ENCODE measurements around the gene NPRL2.

NPRL2 gene

DNA sequence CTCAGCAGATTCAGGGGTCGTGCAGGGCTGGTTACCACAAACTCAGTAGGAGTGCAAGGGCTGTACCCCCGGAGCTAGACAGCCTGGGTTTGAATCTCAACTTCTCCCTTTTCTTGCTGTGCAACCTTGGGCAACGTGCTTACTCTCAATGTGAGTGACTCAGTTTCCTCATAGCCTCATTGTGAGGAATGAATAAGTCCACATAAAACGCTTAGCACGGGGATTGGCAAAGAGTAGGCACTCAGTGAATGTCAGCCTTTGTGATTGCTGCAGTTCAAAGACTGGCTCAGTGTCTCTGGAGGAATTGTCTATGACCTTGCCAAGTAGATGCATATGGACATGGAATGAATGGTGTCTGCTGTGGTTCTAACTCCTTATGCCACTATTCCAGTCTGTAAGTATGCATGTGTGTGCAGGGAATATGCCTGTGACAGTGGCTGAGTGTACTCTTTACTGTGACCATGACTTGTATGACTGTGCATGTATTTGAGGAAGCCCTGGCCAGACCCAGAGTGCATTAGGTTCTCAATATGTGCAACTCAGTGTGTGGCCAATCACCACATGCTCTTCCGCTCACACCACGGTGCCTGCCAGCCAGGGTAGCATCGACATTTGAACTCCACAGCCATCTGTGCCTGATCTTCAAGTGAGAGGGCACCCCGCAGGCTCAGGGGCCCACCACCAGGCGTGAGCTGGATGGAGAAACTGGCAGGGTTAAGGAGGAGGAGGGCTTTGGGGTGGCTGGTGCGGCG lies 50.5 kb downstream of the NPRL2 start:
- TF ChIP-seq, protein P1, sequence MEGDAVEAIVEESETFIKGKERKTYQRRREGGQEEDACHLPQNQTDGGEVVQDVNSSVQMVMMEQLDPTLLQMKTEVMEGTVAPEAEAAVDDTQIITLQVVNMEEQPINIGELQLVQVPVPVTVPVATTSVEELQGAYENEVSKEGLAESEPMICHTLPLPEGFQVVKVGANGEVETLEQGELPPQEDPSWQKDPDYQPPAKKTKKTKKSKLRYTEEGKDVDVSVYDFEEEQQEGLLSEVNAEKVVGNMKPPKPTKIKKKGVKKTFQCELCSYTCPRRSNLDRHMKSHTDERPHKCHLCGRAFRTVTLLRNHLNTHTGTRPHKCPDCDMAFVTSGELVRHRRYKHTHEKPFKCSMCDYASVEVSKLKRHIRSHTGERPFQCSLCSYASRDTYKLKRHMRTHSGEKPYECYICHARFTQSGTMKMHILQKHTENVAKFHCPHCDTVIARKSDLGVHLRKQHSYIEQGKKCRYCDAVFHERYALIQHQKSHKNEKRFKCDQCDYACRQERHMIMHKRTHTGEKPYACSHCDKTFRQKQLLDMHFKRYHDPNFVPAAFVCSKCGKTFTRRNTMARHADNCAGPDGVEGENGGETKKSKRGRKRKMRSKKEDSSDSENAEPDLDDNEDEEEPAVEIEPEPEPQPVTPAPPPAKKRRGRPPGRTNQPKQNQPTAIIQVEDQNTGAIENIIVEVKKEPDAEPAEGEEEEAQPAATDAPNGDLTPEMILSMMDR (conservative IDR thresholded peaks at IDR 0.05) = no peak
- H3K27ac ChIP-seq = peak overlapping the region; percentile 90

DNA sequence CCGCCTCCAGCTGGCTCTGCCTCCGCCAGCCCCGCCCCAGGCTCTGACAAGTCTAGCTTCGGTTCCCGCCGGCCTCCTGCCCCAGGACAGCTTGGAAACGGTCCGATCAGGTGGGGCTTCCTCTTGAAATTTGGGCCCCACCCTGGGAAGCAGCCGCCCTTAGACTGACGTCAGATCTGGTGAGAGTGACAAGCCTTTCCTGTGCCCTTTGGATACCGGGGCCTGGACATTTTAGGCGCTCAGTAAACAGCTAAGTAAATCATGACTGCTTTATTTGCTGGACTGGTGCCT lies 51.0 kb downstream of the NPRL2 start:
- TF ChIP-seq, protein P1 (conservative IDR thresholded peaks at IDR 0.05) = no peak
- H3K27ac ChIP-seq = peak overlapping the region; percentile 90

DNA sequence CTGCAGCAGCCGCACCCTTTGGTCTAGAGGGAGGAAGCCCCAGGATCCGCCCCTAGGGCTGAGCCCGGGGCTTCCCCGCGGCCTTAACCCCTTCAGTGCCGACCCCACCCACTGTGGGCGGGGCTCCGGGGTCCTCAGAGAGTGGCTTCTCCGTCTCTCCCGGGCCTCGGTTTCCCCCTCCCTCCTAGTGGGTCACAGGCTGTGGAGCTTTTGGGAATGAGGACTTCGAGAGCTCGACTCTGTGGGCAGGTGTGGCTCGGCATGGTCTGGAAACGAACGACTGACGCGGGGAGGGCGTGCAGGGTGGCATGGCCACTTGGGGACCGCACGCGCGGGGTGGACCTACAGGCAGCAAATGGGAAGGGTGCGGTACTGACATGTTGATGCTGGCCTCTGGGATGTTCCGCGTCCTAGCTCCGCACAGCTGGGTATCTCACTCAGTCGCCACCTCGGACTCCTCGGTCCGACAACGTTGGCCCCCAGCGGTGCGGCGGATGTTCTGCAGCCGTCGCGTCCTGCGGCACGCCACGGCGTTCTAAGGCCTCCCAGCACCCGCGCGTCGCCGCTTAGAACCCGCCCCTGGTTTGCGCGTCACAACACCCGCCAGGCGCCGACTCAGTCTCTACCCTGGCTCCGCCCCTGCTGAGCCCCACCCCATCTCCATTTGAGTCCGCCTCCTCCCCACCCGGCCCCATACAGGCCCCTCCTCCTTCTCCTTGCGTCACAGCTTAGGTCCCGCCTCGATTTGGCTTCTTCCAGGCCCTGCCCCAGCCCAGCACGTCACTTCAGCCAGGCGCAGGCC lies 51.5 kb downstream of the NPRL2 start, which contains the start of the genes HYAL3 and NAA80:
TSS of gene HYAL3 (minus strand) at position 570 of the 802 bp plus-strand sequence. CDS start 3,803 bp downstream, outside the sequence.
TSS of gene NAA80 (minus strand) at position 570 of the 802 bp plus-strand sequence. CDS start 1,942 bp downstream, outside the sequence.
- peak within 1 kb of the TSS; percentile 90 for H3K27ac ChIP-seq
- TF ChIP-seq, protein P1 (conservative IDR thresholded peaks at IDR 0.05) = peak; percentile 55

DNA sequence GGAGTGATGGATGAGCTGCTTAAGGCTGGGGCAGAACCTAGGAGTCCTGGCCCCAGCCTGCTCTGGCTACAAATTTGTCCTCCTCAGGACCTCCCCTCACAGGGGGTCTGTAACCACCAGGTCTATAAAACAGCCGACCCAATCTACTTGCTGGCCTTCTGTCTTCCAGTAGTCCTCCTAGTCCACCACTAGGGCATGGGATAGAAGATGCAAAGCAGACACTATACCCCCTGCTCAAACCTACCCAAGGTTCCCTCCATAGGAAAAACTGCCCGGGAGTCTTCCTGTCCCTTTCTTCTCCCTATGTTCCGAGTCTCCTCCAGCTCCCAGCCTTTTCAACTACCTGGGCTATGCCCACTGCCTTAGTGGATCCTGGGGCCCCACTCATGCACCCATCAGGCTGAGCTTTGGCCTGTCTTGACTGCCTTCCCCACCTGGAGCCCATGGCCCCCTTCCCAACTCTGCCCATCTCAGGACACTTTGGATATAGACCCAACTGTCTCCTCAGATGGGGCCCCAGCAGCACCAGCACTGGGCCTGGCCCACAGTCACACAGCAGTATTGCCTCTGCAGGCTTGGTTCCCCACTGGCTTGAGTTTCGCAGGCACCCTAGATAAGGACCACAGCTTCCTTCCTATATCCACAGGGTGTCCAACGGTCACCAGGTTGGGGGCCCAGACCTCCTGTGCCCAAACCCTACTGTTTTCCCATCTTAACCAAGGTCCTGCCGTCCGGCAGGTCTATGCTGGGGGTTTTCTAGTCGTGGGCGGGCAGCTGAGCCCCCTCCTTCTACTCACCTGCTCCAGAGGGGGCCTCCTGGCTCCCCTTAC lies 52.5 kb downstream of the NPRL2 start:
- H3K27ac ChIP-seq = peak overlapping the region; percentile 90
- TF ChIP-seq, protein P1 (conservative IDR thresholded peaks at IDR 0.05) = 0 out of 2 replicates have a peak, but pooled peaks have one; percentile 11

DNA sequence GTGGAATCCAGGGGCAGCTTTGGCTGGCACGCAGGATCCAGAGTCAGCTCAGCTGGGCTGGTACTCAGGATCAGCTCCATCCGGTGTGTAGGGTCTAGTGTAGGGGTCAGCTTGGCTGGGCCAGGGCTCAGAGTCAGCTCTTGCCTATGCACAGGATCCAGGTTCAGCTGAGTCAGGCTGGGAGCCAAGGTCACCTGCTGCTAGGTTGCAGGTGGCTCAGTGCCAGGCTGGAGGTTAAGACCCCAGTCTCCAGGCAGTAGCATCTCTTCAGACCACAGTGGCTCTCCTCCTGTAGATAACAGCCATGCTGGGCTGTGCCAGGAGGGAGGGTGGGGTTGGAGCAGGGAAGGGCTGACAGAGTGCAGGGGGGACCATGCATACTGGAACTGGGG lies 53.2 kb downstream of the NPRL2 start:
- no peak overlapping the region; the same call in 1 of the 2 replicates for H3K27ac ChIP-seq
- TF ChIP-seq, protein P1 (conservative IDR thresholded peaks at IDR 0.05) = no peak

Data from VCaP (cell line).